Body of pancreas (tissue), 4 donors: ENCODE data around the gene DND1. TPM values are rescaled to one million over a fixed set of nuclear protein-coding genes. Genes with fewer than 3 reads are reported as not detected.

ENCODE experiments used
- ATAC-seq: fragments of 150-250 bp; one replicate; pipeline ENCODE4 v1.9.1; 2016
- DNase-seq, 4 donors: peaks; one replicate each; pipeline ENCODE4 v3.0.0-alpha.2; 2019
- H3K27ac ChIP-seq, 4 donors: fragments of 200-600 bp; sonication (generic); 1 replicate in 3 of 4; 2 replicates in 1 of 4; pipeline versions ENCODE4 v1.5.1 to v1.6.1; 2016 to 2019; ENCODE audit warnings: mild to moderate bottlenecking in 1 of 4, mixed read lengths in 1 of 4, moderate library complexity in 1 of 4
- H3K27me3 ChIP-seq, 2 donors: fragments of 200-600 bp; sonication (generic); one replicate each; pipeline ENCODE4 v1.6.0; 2016; ENCODE audit warnings: mild to moderate bottlenecking in 1 of 2
- H3K36me3 ChIP-seq, 2 donors: fragments of 200-600 bp; sonication (generic); replicated peaks in 1 of 2; 2 replicates each; pipeline ENCODE4 v1.5.1; 2016; ENCODE audit warnings: low read depth in 2 of 2; ENCODE audit not compliant: insufficient read depth in 1 of 2
- H3K4me1 ChIP-seq: fragments of 200-600 bp; sonication (generic); one replicate; pipeline ENCODE4 v1.6.0; 2016
- H3K4me3 ChIP-seq, 2 donors: fragments of 200-600 bp; sonication (generic); 1 replicate in 1 of 2; 2 replicates in 1 of 2; pipeline ENCODE4 v1.5.1; 2016 to 2019
- H3K9me3 ChIP-seq, 3 donors: fragments of 200-600 bp; sonication (generic); 1 replicate in 2 of 3; 2 replicates in 1 of 3; pipeline ENCODE4 v1.5.1; 2016
- CTCF ChIP-seq, 7 experiments: fragments of 450-650 bp in 4 of 7; fragments of 200-600 bp in 3 of 7; sonication (generic) in 3 of 7; IDR thresholded peaks; one replicate each; pipeline ENCODE4 v1.5.1; 2016 to 2019; ENCODE audit warnings: antibody characterized with exemption in 7 of 7
- POLR2A ChIP-seq, 3 donors: fragments of 450-650 bp; IDR thresholded peaks; one replicate each; pipeline ENCODE4 v1.6.1; 2016; ENCODE audit warnings: antibody characterized with exemption in 3 of 3, mild to moderate bottlenecking in 2 of 3
- WGBS, 2 donors: methylation state at CpG; one replicate each; pipeline ENCODE4 v1.1.5; 2017; 5-methylcytosine and 5-hydroxymethylcytosine counted together
- intact Hi-C: fragments of 100-400 bp; cut with DNase I; formaldehyde crosslinking; loops from one replicate; pipeline ENCODE4 v1.15.1; 2023
- total RNA-seq, 2 donors: library from RNA; depleted of rRNA; stranded (reverse); fragments of >200 nt; gene quantifications; one replicate each; pipeline ENCODE4 v1.1.0, GENCODE V29; 2016

DND1 gene
- total RNA-seq, 2 donors from 2014 or later, result 1.8 to 2.6 TPM

GRCh38 chr5:140696891-140697492 lies 23.6 kb upstream of the DND1 start:
- ATAC-seq (no peak), DNase-seq (no peak)
- Histone ChIP-seq H3K4me1 (peaks cover 33% of the 10 kb centered on the region), H3K27me3 (no peaks in the 10 kb centered on the region), H3K9me3 (no peaks in the 10 kb centered on the region), H3K36me3 (peaks cover 6 to 32% of the 10 kb centered on the region in 2 donors), H3K27ac (no peak overlapping the region), H3K4me3 (no peak overlapping the region)
- 84 to 92% methylated on average over 2 to 4 of the region's 4 CpGs for WGBS, 2 donors
- intact Hi-C loops, result no loop called here
- TF ChIP-seq CTCF (IDR thresholded peaks at IDR 0.05) (no peak), POLR2A (IDR thresholded peaks at IDR 0.05) (no peak)

GRCh38 chr5:140694276-140694675 lies 20.9 kb upstream of the DND1 start:
- peaks cover 6 to 32% of the 10 kb centered on the region in 2 donors for H3K36me3 ChIP-seq

GRCh38 chr5:140690941-140691924 lies 17.9 kb upstream of the DND1 start, which contains the start of the genes HARS1 and HARS2:
HARS1 (minus strand) TSS chr5:140691370; CDS start chr5:140691304, 66 bp downstream.
HARS2 (plus strand) TSS chr5:140691455; CDS start chr5:140691649, 194 bp downstream.
- Histone ChIP-seq H3K36me3 (peaks cover 0 to 16% of the 10 kb centered on the region in 2 donors), H3K27me3 (no peaks in the 10 kb centered on the region), H3K27ac (peak within 1 kb of the TSS; percentile 43 to 91 (median 68)), H3K4me3 (peak within 1 kb of the TSS; percentile 49 to 60), H3K9me3 (no peaks in the 10 kb centered on the region), H3K4me1 (peaks cover 26% of the 10 kb centered on the region)
- ATAC-seq (peak; percentile 97), DNase-seq (peak; percentile 88 to 93 (median 90))
- WGBS, 2 donors, result 0 to 1% methylated on average over 52 to 61 of the region's 61 CpGs
- peak in 1 of 7 experiments; percentile 17 for TF ChIP-seq CTCF (IDR thresholded peaks at IDR 0.05)
- TF ChIP-seq POLR2A (IDR thresholded peaks at IDR 0.05), result peak; percentile 26 to 83 (median 79)
- intact Hi-C loops, result no loop called here

More at GRCh38 chr5:140694276-140694675, 20.9 kb upstream of the DND1 start:
- intact Hi-C loops, result no loop called here
- ATAC-seq (no peak), DNase-seq (no peak)
- TF ChIP-seq CTCF (IDR thresholded peaks at IDR 0.05) (no peak), POLR2A (IDR thresholded peaks at IDR 0.05) (no peak)
- H3K27ac ChIP-seq, result no peak overlapping the region
- no peaks in the 10 kb centered on the region for H3K27me3 ChIP-seq
- 73 to 84% methylated on average over 4 to 5 of the region's 5 CpGs for WGBS, 2 donors
- peaks cover 26% of the 10 kb centered on the region for H3K4me1 ChIP-seq
- H3K9me3 ChIP-seq, result no peaks in the 10 kb centered on the region
- H3K4me3 ChIP-seq, result no peak overlapping the region

GRCh38 chr5:140690376-140690932 lies 17.1 kb upstream of the DND1 start:
- H3K27ac ChIP-seq, result peak overlapping the region in 3 of 4 donors; percentile 43 to 91 (median 86)
- 44 to 68% methylated on average over 4 to 8 of the region's 8 CpGs for WGBS, 2 donors
- no peaks in the 10 kb centered on the region for H3K9me3 ChIP-seq
- H3K4me3 ChIP-seq, result peak overlapping the region; percentile 49 to 60
- intact Hi-C loops, result no loop called here
- DNase-seq (no peak), ATAC-seq (no peak)
- peaks cover 26% of the 10 kb centered on the region for H3K4me1 ChIP-seq
- no peaks in the 10 kb centered on the region for H3K27me3 ChIP-seq
- peaks cover 0 to 10% of the 10 kb centered on the region in 2 donors for H3K36me3 ChIP-seq
- TF ChIP-seq POLR2A (IDR thresholded peaks at IDR 0.05), result no peak
- no peak for TF ChIP-seq CTCF (IDR thresholded peaks at IDR 0.05)
